K562 (cell line): ENCODE data around the gene MAPKAPK2. TPM values are rescaled to one million over a fixed set of nuclear protein-coding genes. Genes with fewer than 3 reads are reported as not detected.

Experiments used
- BHLHE40 ChIP-seq: IDR thresholded peaks from 2 replicates; pipeline ENCODE4 v1.6.1; 2011; ENCODE audit warnings: low read length, improper control_type of control experiment
- CAMTA2 ChIP-seq: fragments of 250-450 bp; sonication (Bioruptor Pico); conservative IDR thresholded peaks from 2 replicates; pipeline ENCODE4 v1.5.1; 2022
- CBX3 ChIP-seq, 2 experiments: IDR thresholded peaks; 1 replicate in 1 of 2; 2 replicates in 1 of 2; pipeline ENCODE4 v1.6.1; 2012; ENCODE audit warnings: inconsistent platforms in 2 of 2, low read length in 2 of 2, borderline replicate concordance in 1 of 2, control low read depth in 1 of 2
- CBX8 ChIP-seq: fragments of 200-600 bp; sonication (generic); IDR thresholded peaks from 2 replicates; pipeline ENCODE4 v1.6.1; 2012; ENCODE audit warnings: borderline replicate concordance, mixed run types, low read depth, mild to moderate bottlenecking, moderate library complexity, mixed read lengths, low read length, control low read depth, inconsistent platforms; ENCODE audit not compliant: poor library complexity, severe bottlenecking; ENCODE audit errors: extremely low read depth
- CEBPZ ChIP-seq: fragments of 150-350 bp; IDR thresholded peaks from 2 replicates; pipeline ENCODE4 v1.6.1; 2014; ENCODE audit warnings: low read depth, mild to moderate bottlenecking, low read length, borderline replicate concordance
- DACH1 ChIP-seq: fragments of 450-650 bp; IDR thresholded peaks from 2 replicates; pipeline ENCODE4 v1.6.1; 2018; ENCODE audit not compliant: partially characterized antibody
- E2F6 ChIP-seq, 2 experiments: IDR thresholded peaks; 2 replicates each; pipeline ENCODE4 v1.6.1; 2011; ENCODE audit warnings: borderline replicate concordance in 1 of 2, control low read depth in 1 of 2, low read depth in 1 of 2, low read length in 1 of 2, mild to moderate bottlenecking in 1 of 2, mixed read lengths in 1 of 2, moderate library complexity in 1 of 2; ENCODE audit not compliant: insufficient read depth in 1 of 2, insufficient read length in 1 of 2, poor library complexity in 1 of 2, severe bottlenecking in 1 of 2; ENCODE audit errors: extremely low read depth in 1 of 2
- HES1 ChIP-seq: fragments of 450-650 bp; IDR thresholded peaks from 2 replicates; pipeline ENCODE4 v1.6.1; 2016; ENCODE audit warnings: low read depth, mild to moderate bottlenecking, moderate library complexity
- HLTF ChIP-seq: fragments of 450-650 bp; IDR thresholded peaks from 2 replicates; pipeline ENCODE4 v1.6.1; 2016
- KDM4B ChIP-seq, 2 experiments: fragments of 450-650 bp in 1 of 2; sonication (generic) in 1 of 2; IDR thresholded peaks; 2 replicates each; pipeline ENCODE4 v1.6.1; 2016 to 2017; ENCODE audit warnings: borderline replicate concordance in 2 of 2, antibody characterized with exemption in 1 of 2, low read depth in 1 of 2, mild to moderate bottlenecking in 1 of 2
- POLR2AphosphoS2 ChIP-seq: IDR thresholded peaks from 2 replicates; pipeline ENCODE4 v1.6.1; 2012; ENCODE audit warnings: low read length, improper control_type of control experiment
- TRIM28 ChIP-seq: fragments of 450-650 bp; IDR thresholded peaks from 2 replicates; pipeline ENCODE4 v1.6.1; 2017
- ZNF165 ChIP-seq: fragments of 250-450 bp; sonication (Bioruptor Pico); IDR thresholded peaks from 2 replicates; pipeline ENCODE4 v1.4.0; 2020; ENCODE audit warnings: borderline replicate concordance
- ZNF175 ChIP-seq: fragments of 200-800 bp; sonication (Bioruptor generic); IDR thresholded peaks from 2 replicates; pipeline ENCODE4 v1.6.1; 2016; ENCODE audit warnings: low read depth, mild to moderate bottlenecking, missing genetic modification characterization, missing compliant biosample characterization
- ZNF780A ChIP-seq: fragments of 250-450 bp; sonication (Bioruptor Pico); IDR thresholded peaks from 2 replicates; pipeline ENCODE4 v1.5.0; 2021; ENCODE audit warnings: mild to moderate bottlenecking
- polyA plus RNA-seq, 8 experiments: library from polyadenylated mRNA; depleted of rRNA in 4 of 8; stranded (reverse) in 5 of 8; unstranded in 3 of 8; fragments of >200 nt; fragmentation: Nextera tagmentation in 2 of 8; fragmentation: Illumina TruSeq in 1 of 8; extraction: Ambion mirVana in 2 of 8; extraction: Trizol in 1 of 8; gene quantifications; 2 replicates each; pipeline versions ENCODE4 v1.2.1 to v1.2.3, GENCODE V29; 2011 to 2014; ENCODE audit warnings: inconsistent platforms in 1 of 8, missing spikeins in 1 of 8
- total RNA-seq, 7 experiments: library from RNA; depleted of rRNA in 6 of 7; stranded (reverse); fragments of >200 nt in 6 of 7; fragmentation: Illumina TruSeq in 2 of 7; extraction: Trizol in 2 of 7; gene quantifications; 2 replicates each; pipeline versions ENCODE4 v1.2.1 to v1.2.3, GENCODE V29; 2011 to 2021; ENCODE audit warnings: low replicate concordance in 1 of 7
- TF ChIP-seq, protein P1 (sequence below): fragments of 450-650 bp; IDR thresholded peaks from 2 replicates; pipeline ENCODE4 v1.6.1; 2014; ENCODE audit warnings: low read depth, mild to moderate bottlenecking, moderate library complexity, borderline replicate concordance

Gene MAPKAPK2
- total and polyA plus RNA-seq, 9 of the 15 experiments (the other 6 are each of a cell fraction or from before 2014, with no cell fraction given) = 0.63 to 94.2 (median 52.1) TPM

- TF ChIP-seq E2F6 (IDR thresholded peaks at IDR 0.05; ENCODE audit: borderline replicate concordance in 1 of 2, extremely low read depth in 1 of 2, insufficient read depth in 1 of 2, insufficient read length in 1 of 2, low read depth in 1 of 2, low read length in 1 of 2, poor library complexity in 1 of 2, severe bottlenecking in 1 of 2) = peak; percentile 20 to 71
- no peak for TF ChIP-seq HLTF
- no peak for TF ChIP-seq ZNF165 (CRISPR knock-in tag)
- TF ChIP-seq CBX3 (IDR thresholded peaks at IDR 0.05; ENCODE audit: borderline replicate concordance in 1 of 2, low read length in 2 of 2) = peak in 1 of 2 experiments; percentile 35; a peak in 1 of 3 replicates
- no peak for TF ChIP-seq POLR2AphosphoS2
- no peak for TF ChIP-seq ZNF780A
- no peak for TF ChIP-seq DACH1
- TF ChIP-seq CBX8 = no peak
- TF ChIP-seq, protein P1, sequence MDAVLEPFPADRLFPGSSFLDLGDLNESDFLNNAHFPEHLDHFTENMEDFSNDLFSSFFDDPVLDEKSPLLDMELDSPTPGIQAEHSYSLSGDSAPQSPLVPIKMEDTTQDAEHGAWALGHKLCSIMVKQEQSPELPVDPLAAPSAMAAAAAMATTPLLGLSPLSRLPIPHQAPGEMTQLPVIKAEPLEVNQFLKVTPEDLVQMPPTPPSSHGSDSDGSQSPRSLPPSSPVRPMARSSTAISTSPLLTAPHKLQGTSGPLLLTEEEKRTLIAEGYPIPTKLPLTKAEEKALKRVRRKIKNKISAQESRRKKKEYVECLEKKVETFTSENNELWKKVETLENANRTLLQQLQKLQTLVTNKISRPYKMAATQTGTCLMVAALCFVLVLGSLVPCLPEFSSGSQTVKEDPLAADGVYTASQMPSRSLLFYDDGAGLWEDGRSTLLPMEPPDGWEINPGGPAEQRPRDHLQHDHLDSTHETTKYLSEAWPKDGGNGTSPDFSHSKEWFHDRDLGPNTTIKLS = no peak
- TF ChIP-seq CEBPZ = no peak
- no peak for TF ChIP-seq TRIM28
- TF ChIP-seq CAMTA2 (CRISPR knock-in tag) = no peak
- TF ChIP-seq BHLHE40 = peak; percentile 84
- TF ChIP-seq ZNF175 (CRISPR knock-in tag) = peak; percentile 20; the same call in 1 of the 2 replicates
- 0 out of 4 replicates have a peak, but pooled peaks of 1 of the 2 experiments have one; percentile 72 for TF ChIP-seq KDM4B (IDR thresholded peaks at IDR 0.05; ENCODE audit: borderline replicate concordance in 2 of 2, low read depth in 1 of 2)
- peak; percentile 81 for TF ChIP-seq HES1
These were observed 81.6 kb downstream of the MAPKAPK2 start (continued) for GRCh38 chr1:206766251-206766856.
